ENCODE results near the gene GPR25. TPM values are rescaled to one million over a fixed set of nuclear protein-coding genes. Genes with fewer than 3 reads are reported as not detected.

Gene GPR25, protein sequence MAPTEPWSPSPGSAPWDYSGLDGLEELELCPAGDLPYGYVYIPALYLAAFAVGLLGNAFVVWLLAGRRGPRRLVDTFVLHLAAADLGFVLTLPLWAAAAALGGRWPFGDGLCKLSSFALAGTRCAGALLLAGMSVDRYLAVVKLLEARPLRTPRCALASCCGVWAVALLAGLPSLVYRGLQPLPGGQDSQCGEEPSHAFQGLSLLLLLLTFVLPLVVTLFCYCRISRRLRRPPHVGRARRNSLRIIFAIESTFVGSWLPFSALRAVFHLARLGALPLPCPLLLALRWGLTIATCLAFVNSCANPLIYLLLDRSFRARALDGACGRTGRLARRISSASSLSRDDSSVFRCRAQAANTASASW
- total RNA-seq (2021): not detected in 2 replicates
- not detected for Bru-seq, nascent RNA
- BruChase-seq, experiment 1, labeled RNA remaining after a 2-hour chase: not detected
- BruChase-seq, experiment 2, labeled RNA remaining after a 6-hour chase: percentile 12 among the genes with signal in this experiment
- long read RNA-seq: 0 reads

DNA sequence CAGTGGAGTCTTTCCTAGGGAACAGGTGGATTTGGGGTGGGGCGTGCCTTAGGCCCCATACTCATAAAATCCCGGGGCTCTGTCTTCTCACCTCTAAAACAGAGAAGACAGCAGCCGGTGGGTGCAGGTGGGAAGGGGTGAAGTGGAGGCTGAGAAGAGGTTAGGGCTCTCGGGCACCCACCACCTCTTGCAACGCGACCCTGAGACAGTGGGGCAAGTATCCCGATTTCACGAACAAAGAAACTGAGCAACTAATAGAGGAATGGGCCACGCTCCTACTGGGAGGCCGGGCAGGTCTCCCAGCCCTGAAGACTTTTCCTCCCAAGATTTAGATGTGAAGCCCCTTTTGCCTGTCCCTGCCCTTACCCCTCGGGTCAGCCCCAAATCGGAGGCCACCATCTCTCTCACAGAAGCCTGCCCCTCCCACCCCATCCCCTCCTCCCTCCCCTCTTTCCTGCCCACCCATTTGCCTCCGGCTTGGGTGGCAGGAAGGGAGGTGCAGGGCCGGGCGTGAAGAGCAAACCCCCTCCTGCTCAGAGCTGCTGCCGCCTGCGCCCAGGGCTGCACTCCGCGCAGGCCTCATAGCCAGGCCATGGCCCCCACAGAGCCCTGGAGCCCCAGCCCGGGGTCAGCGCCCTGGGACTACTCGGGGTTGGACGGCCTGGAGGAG lies at the start of gene GPR25:
GPR25 (plus strand) TSS at position 536 of the 670 bp plus-strand sequence; CDS start at position 593, 57 bp downstream.
- Histone ChIP-seq H3K36me3 (ENCODE audit: insufficient read depth, low read length, poor library complexity, severe bottlenecking) (no peaks in the 10 kb centered on the region), H3K9me3 (ENCODE audit: low read depth, low read length, poor library complexity, severe bottlenecking) (no peaks in the 10 kb centered on the region), H3K4me1 (ENCODE audit: insufficient read depth, low read length, poor library complexity, severe bottlenecking) (no peaks in the 10 kb centered on the region), H3K4me3 (ENCODE audit: low read depth, low read length, poor library complexity, severe bottlenecking) (no peak within 1 kb of the TSS), H3K27me3 (replicated peaks; ENCODE audit: insufficient read depth, low read depth, low read length, poor library complexity) (peaks cover 8% of the 10 kb centered on the region), H3K27ac (ENCODE audit: low read depth, low read length, poor library complexity, severe bottlenecking) (no peak within 1 kb of the TSS)
- DNase-seq (ENCODE audit: low spot score): no peak
- intact Hi-C loops (cut with micrococcal nuclease; ENCODE audit: unreplicated experiment): no loop called here
- no peak for TF ChIP-seq EZH2 (IDR thresholded peaks at IDR 0.05; ENCODE audit: borderline replicate concordance, low read depth, low read length, poor library complexity, severe bottlenecking)
- TF ChIP-seq, protein P1, sequence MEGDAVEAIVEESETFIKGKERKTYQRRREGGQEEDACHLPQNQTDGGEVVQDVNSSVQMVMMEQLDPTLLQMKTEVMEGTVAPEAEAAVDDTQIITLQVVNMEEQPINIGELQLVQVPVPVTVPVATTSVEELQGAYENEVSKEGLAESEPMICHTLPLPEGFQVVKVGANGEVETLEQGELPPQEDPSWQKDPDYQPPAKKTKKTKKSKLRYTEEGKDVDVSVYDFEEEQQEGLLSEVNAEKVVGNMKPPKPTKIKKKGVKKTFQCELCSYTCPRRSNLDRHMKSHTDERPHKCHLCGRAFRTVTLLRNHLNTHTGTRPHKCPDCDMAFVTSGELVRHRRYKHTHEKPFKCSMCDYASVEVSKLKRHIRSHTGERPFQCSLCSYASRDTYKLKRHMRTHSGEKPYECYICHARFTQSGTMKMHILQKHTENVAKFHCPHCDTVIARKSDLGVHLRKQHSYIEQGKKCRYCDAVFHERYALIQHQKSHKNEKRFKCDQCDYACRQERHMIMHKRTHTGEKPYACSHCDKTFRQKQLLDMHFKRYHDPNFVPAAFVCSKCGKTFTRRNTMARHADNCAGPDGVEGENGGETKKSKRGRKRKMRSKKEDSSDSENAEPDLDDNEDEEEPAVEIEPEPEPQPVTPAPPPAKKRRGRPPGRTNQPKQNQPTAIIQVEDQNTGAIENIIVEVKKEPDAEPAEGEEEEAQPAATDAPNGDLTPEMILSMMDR (conservative IDR thresholded peaks at IDR 0.05; ENCODE audit: low read depth, low read length): no peak
- ChIA-PET CTCF (no interaction called here), POLR2A (ENCODE audit: low non-redundant PET) (no interaction called here)
- no TSS peak for BruUV-seq (replicated peaks)

DNA sequence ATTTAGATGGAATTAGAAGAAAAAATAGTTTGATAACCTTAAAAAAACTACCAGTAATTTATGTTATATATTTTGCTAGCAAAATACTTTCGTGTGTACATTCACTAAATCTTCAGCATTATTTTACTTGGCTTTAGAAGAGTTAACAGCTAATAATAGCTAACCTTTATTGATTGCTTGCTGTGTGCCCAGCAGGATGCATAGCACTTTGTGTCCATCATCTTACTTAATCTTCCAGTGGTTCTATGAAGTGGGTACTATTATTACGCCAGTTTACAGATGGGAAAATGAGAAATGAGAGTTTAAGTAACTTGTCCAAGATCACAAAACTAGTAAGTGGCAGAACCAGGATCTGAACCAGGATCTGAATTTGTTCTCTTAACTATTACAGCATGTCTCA lies 41.7 kb upstream of the GPR25 start:
- Histone ChIP-seq H3K27ac (ENCODE audit: low read depth, low read length, poor library complexity, severe bottlenecking) (no peak overlapping the region), H3K9me3 (ENCODE audit: low read depth, low read length, poor library complexity, severe bottlenecking) (no peaks in the 10 kb centered on the region), H3K4me3 (ENCODE audit: low read depth, low read length, poor library complexity, severe bottlenecking) (no peak overlapping the region), H3K36me3 (ENCODE audit: insufficient read depth, low read length, poor library complexity, severe bottlenecking) (no peaks in the 10 kb centered on the region), H3K27me3 (replicated peaks; ENCODE audit: insufficient read depth, low read depth, low read length, poor library complexity) (no peaks in the 10 kb centered on the region), H3K4me1 (ENCODE audit: insufficient read depth, low read length, poor library complexity, severe bottlenecking) (no peaks in the 10 kb centered on the region)
- ChIA-PET CTCF (no interaction called here), POLR2A (ENCODE audit: low non-redundant PET) (no interaction called here)
- no peak for DNase-seq (ENCODE audit: low spot score)
- TF ChIP-seq EZH2 (IDR thresholded peaks at IDR 0.05; ENCODE audit: borderline replicate concordance, low read depth, low read length, poor library complexity, severe bottlenecking): no peak
- TF ChIP-seq, protein P1 (conservative IDR thresholded peaks at IDR 0.05; ENCODE audit: low read depth, low read length): no peak
- intact Hi-C loops (cut with micrococcal nuclease; ENCODE audit: unreplicated experiment): loop anchor here (10.0 kb wide), 1 partner anchor 206 kb away; the partner anchor contains the start of gene KIF14
- BruUV-seq (replicated peaks): no TSS peak

DNA sequence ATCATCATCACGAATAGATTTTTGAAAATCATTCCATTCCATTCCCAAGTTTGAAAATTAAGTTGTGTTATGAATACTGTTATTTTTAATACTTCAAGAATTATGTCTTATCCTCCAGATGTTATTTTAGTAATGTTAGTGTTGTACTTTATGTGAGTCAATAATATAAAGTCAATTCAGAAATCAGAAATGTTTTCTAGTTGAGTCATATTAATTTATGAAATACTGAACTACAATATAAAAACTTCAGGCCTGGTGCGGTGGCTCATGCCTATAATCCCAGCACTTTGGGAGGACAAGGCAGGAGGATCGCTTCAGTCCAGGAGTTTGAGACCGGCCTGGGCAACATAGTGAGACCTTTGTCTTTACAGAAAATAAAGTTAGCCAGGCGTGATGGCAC lies 38.4 kb upstream of the GPR25 start:
- no peak for DNase-seq (ENCODE audit: low spot score)
- ChIA-PET CTCF (no interaction called here), POLR2A (ENCODE audit: low non-redundant PET) (no interaction called here)
- Histone ChIP-seq H3K36me3 (ENCODE audit: insufficient read depth, low read length, poor library complexity, severe bottlenecking) (peaks cover 3% of the 10 kb centered on the region), H3K9me3 (ENCODE audit: low read depth, low read length, poor library complexity, severe bottlenecking) (peaks cover 9% of the 10 kb centered on the region), H3K27ac (ENCODE audit: low read depth, low read length, poor library complexity, severe bottlenecking) (no peak overlapping the region), H3K4me3 (ENCODE audit: low read depth, low read length, poor library complexity, severe bottlenecking) (no peak overlapping the region), H3K27me3 (replicated peaks; ENCODE audit: insufficient read depth, low read depth, low read length, poor library complexity) (no peaks in the 10 kb centered on the region), H3K4me1 (ENCODE audit: insufficient read depth, low read length, poor library complexity, severe bottlenecking) (no peaks in the 10 kb centered on the region)
- TF ChIP-seq, protein P1 (conservative IDR thresholded peaks at IDR 0.05; ENCODE audit: low read depth, low read length): no peak
- no peak for TF ChIP-seq EZH2 (IDR thresholded peaks at IDR 0.05; ENCODE audit: borderline replicate concordance, low read depth, low read length, poor library complexity, severe bottlenecking)
- BruUV-seq (replicated peaks): no TSS peak
- intact Hi-C loops (cut with micrococcal nuclease; ENCODE audit: unreplicated experiment): loop anchor here (10.0 kb wide), 1 partner anchor 210 kb away; the partner anchor contains the start of gene KIF14
